8988T (cell line): ENCODE measurements around the gene SLC25A25.
"Not testable (repeated sequence)": the region's sequence is repeated elsewhere in the genome, so short reads cannot be mapped to it uniquely, and the experiment has no call there.

Experiments
- DNase-seq: peaks from one replicate; pipeline ENCODE4 v3.0.0; 2011

Gene SLC25A25

GRCh38 chr9:128053560-128053959 lies 14.5 kb upstream of the SLC25A25 start:
- DNase-seq = no peak

GRCh38 chr9:128054087-128054486 lies 13.9 kb upstream of the SLC25A25 start:
- no peak for DNase-seq

- no peak for DNase-seq
These were observed 12.5 kb upstream of the SLC25A25 start for GRCh38 chr9:128055344-128056040.

GRCh38 chr9:128056086-128056485 lies 11.9 kb upstream of the SLC25A25 start:
- no peak for DNase-seq

GRCh38 chr9:128056887-128057723 lies 10.9 kb upstream of the SLC25A25 start:
- DNase-seq = no peak

- no peak for DNase-seq
These were observed 10.2 kb upstream of the SLC25A25 start for GRCh38 chr9:128057724-128058409.

- no peak for DNase-seq
These were observed 8.6 kb upstream of the SLC25A25 start for GRCh38 chr9:128059365-128059983.

GRCh38 chr9:128061275-128061960 lies 6.6 kb upstream of the SLC25A25 start:
- no peak for DNase-seq

GRCh38 chr9:128062279-128062678 lies 5.8 kb upstream of the SLC25A25 start:
- no peak for DNase-seq

- DNase-seq = no peak
These were observed 4.9 kb upstream of the SLC25A25 start for GRCh38 chr9:128062846-128063831.

GRCh38 chr9:128065907-128066712 lies 1.9 kb upstream of the SLC25A25 start:
- DNase-seq = no peak

- peak; percentile 95 for DNase-seq
These were observed 1.1 kb upstream of the SLC25A25 start, which contains the start of gene NAIF1 for GRCh38 chr9:128066713-128067644. NAIF1 (minus strand) TSS chr9:128067320; CDS start chr9:128067101, 219 bp downstream.

GRCh38 chr9:128068386-128069205 lies 564 bp downstream of the SLC25A25 start:
- DNase-seq = no peak

- DNase-seq = no peak
These were observed 2.8 kb downstream of the SLC25A25 start for GRCh38 chr9:128070874-128071273.

- DNase-seq = not testable (repeated sequence)
These were observed 3.4 kb downstream of the SLC25A25 start for GRCh38 chr9:128071475-128071874.

GRCh38 chr9:128072144-128073021 lies 4.4 kb downstream of the SLC25A25 start:
- DNase-seq = no peak

- no peak for DNase-seq
These were observed 5.3 kb downstream of the SLC25A25 start for GRCh38 chr9:128073253-128073886.
